NCI-H69 (cell line): Measurements from ENCODE around the gene USP34.
"Not testable (repeated sequence)": the region's sequence is repeated elsewhere in the genome, so short reads cannot be mapped to it uniquely, and the experiment has no call there.

Experiments
- DNase-seq: peaks from one replicate; lab custom pipeline; 2025; lab: John Stamatoyannopoulos, UW

Gene USP34

GRCh38 chr2:61247204-61247812 lies 223.6 kb downstream of the USP34 start:
- no peak for DNase-seq

GRCh38 chr2:61244694-61245093 lies 226.2 kb downstream of the USP34 start:
- DNase-seq, result no peak

- no peak for DNase-seq
Measured at GRCh38 chr2:61241266-61241665, 229.6 kb downstream of the USP34 start.

- no peak for DNase-seq
Measured at GRCh38 chr2:61238219-61239012, 232.5 kb downstream of the USP34 start.

GRCh38 chr2:61235716-61236115 lies 235.2 kb downstream of the USP34 start:
- no peak for DNase-seq

- no peak for DNase-seq
Measured at GRCh38 chr2:61233581-61233980, 237.3 kb downstream of the USP34 start.

GRCh38 chr2:61229936-61230335 lies 241.0 kb downstream of the USP34 start:
- no peak for DNase-seq

GRCh38 chr2:61222567-61222966 lies 248.3 kb downstream of the USP34 start:
- no peak for DNase-seq

- no peak for DNase-seq
Measured at GRCh38 chr2:61221819-61222218, 249.1 kb downstream of the USP34 start.

GRCh38 chr2:61220768-61221167 lies 250.1 kb downstream of the USP34 start:
- no peak for DNase-seq

GRCh38 chr2:61218817-61219170 lies 252.1 kb downstream of the USP34 start:
- peak; percentile 0 for DNase-seq

GRCh38 chr2:61218076-61218816 lies 252.6 kb downstream of the USP34 start:
- DNase-seq, result no peak

GRCh38 chr2:61214171-61214570 lies 256.7 kb downstream of the USP34 start:
- DNase-seq, result no peak

- no peak for DNase-seq
Measured at GRCh38 chr2:61210332-61210981, 260.4 kb downstream of the USP34 start.

- DNase-seq, result no peak
Measured at GRCh38 chr2:61205132-61205531, 265.8 kb downstream of the USP34 start.

- no peak for DNase-seq
Measured at GRCh38 chr2:61196671-61197070, 274.2 kb downstream of the USP34 start.

GRCh38 chr2:61194646-61195045 lies 276.2 kb downstream of the USP34 start:
- not testable (repeated sequence) for DNase-seq

GRCh38 chr2:61193670-61194561 lies 277.0 kb downstream of the USP34 start:
- DNase-seq, result no peak

GRCh38 chr2:61187085-61187484 lies 283.8 kb downstream of the USP34 start:
- DNase-seq, result no peak

GRCh38 chr2:61185231-61185728 lies 285.6 kb downstream of the USP34 start:
- DNase-seq, result no peak

- DNase-seq, result no peak
Measured at GRCh38 chr2:61184263-61184662, 286.6 kb downstream of the USP34 start.
